B cell (primary cell): ENCODE results near the gene SSPN.

ENCODE experiments used
- EZH2 ChIP-seq: IDR thresholded peaks from 2 replicates; pipeline ENCODE4 v1.6.1; 2012; ENCODE audit warnings: borderline replicate concordance, low read depth, mild to moderate bottlenecking, moderate library complexity, low read length; ENCODE audit not compliant: insufficient read depth, poor library complexity, severe bottlenecking
- TF ChIP-seq, protein P1 (sequence below): fragments of 200-600 bp; IDR thresholded peaks from one replicate; pipeline ENCODE4 v1.8.0; 2022; ENCODE audit warnings: antibody characterized with exemption, mild to moderate bottlenecking

DNA sequence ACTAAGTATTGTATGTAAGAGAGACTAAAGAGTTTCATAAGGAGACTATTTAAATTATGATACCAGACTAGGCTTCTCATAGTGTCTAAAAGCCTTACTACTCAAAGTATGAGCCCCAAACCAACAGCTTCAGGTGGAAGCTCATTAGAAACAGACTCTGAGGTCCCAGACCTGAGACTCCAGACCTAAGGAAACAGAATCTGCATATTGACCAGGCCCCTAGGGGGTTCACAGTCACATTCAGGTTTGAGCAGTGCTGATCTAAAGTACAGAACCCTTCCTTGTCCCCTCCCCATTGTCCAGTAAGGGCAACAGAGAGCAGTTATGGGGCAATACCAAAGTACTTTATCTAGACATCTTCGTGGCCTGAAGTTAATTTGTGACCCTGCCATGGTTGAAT is 87.7 kb downstream of the SSPN start:
- TF ChIP-seq, protein P1, sequence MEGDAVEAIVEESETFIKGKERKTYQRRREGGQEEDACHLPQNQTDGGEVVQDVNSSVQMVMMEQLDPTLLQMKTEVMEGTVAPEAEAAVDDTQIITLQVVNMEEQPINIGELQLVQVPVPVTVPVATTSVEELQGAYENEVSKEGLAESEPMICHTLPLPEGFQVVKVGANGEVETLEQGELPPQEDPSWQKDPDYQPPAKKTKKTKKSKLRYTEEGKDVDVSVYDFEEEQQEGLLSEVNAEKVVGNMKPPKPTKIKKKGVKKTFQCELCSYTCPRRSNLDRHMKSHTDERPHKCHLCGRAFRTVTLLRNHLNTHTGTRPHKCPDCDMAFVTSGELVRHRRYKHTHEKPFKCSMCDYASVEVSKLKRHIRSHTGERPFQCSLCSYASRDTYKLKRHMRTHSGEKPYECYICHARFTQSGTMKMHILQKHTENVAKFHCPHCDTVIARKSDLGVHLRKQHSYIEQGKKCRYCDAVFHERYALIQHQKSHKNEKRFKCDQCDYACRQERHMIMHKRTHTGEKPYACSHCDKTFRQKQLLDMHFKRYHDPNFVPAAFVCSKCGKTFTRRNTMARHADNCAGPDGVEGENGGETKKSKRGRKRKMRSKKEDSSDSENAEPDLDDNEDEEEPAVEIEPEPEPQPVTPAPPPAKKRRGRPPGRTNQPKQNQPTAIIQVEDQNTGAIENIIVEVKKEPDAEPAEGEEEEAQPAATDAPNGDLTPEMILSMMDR, result no peak
- no peak for TF ChIP-seq EZH2
